Left lung (tissue), 10 donors: ENCODE data around the gene PIM3. TPM values are rescaled to one million over a fixed set of nuclear protein-coding genes. Genes with fewer than 3 reads are reported as not detected.

Source experiments
- ATAC-seq: fragments of 200-7000 bp; cut with Tn5 transposase; one replicate; pipeline ENCODE4 v1.9.1; 2020; ENCODE audit warnings: moderate library complexity
- DNase-seq, 4 donors: peaks; one replicate each; pipeline ENCODE4 v3.0.0-alpha.2; 2013 to 2020
- H3K27ac ChIP-seq, 2 donors: fragments of 200-600 bp; sonication (generic) in 1 of 2; one replicate each; pipeline versions ENCODE4 v1.5.0 to v1.8.0; 2020 to 2021
- H3K27me3 ChIP-seq, 2 donors: fragments of 200-600 bp; sonication (generic) in 1 of 2; one replicate each; pipeline versions ENCODE4 v1.5.0 to v1.8.0; 2020 to 2021
- H3K36me3 ChIP-seq, 2 donors: fragments of 200-600 bp; sonication (generic) in 1 of 2; one replicate each; pipeline versions ENCODE4 v1.5.0 to v1.8.0; 2020 to 2021
- H3K4me1 ChIP-seq, 2 donors: fragments of 200-600 bp; one replicate each; pipeline ENCODE4 v1.8.0; 2021
- H3K4me3 ChIP-seq, 2 donors: fragments of 200-600 bp; sonication (generic) in 1 of 2; one replicate each; pipeline versions ENCODE4 v1.5.0 to v1.8.0; 2020 to 2021; ENCODE audit warnings: mild to moderate bottlenecking in 1 of 2
- H3K9me3 ChIP-seq, 2 donors: fragments of 200-600 bp; sonication (generic) in 1 of 2; one replicate each; pipeline versions ENCODE4 v1.5.0 to v1.8.0; 2020 to 2021
- CTCF ChIP-seq, 2 donors: fragments of 200-600 bp; sonication (generic) in 1 of 2; IDR thresholded peaks; one replicate each; pipeline versions ENCODE4 v1.5.0 to v1.8.0; 2021; ENCODE audit warnings: antibody characterized with exemption in 2 of 2
- intact Hi-C, 2 donors: fragments of 100-400 bp; cut with DNase I; formaldehyde crosslinking; loops; one replicate each; pipeline versions ENCODE4 v1.11.2 to v1.14.2; 2022
- polyA plus RNA-seq, 6 donors: library from polyadenylated mRNA; unstranded; fragments of 120-200 nt; gene quantifications; one replicate each; pipeline ENCODE4 v1.2.1, GENCODE V29; 2013; ENCODE audit not compliant: insufficient read length in 6 of 6
- total RNA-seq, 2 donors: library from RNA; stranded (reverse); fragmentation: NEBNext Ultra II Directional; extraction: Animal tissue kit (Norgen Biotek cat#: 25700); gene quantifications; one replicate each; pipeline ENCODE4 v1.2.1, GENCODE V29; 2021
- donor health status: DM: no; HTN: yes; CAD: no.
- donor health status: DM: no; HTN: no; CAD: no.

PIM3 gene
- total and polyA plus RNA-seq, 8 donors = 21.3 to 129 (median 32.1) TPM

GRCh38 chr22:50000587-50001387, 40.2 kb downstream of the PIM3 start:
- H3K36me3 ChIP-seq = no peaks in the 10 kb centered on the region
- peaks cover 0 to 14% of the 10 kb centered on the region in 2 donors for H3K4me1 ChIP-seq
- intact Hi-C loops = no loop called here

GRCh38 chr22:50001388-50002231, 41.0 kb downstream of the PIM3 start:
- TF ChIP-seq CTCF (IDR thresholded peaks at IDR 0.05) = no peak
- Histone ChIP-seq H3K27me3 (peaks cover 6 to 11% of the 10 kb centered on the region in 2 donors), H3K36me3 (no peaks in the 10 kb centered on the region), H3K4me1 (peaks cover 0 to 14% of the 10 kb centered on the region in 2 donors), H3K9me3 (no peaks in the 10 kb centered on the region), H3K27ac (no peak overlapping the region), H3K4me3 (no peak overlapping the region)
- ATAC-seq (no peak), DNase-seq (peak in 1 of 4 donors; percentile 70)
- intact Hi-C loops = no loop called here

More at GRCh38 chr22:50000587-50001387, 40.2 kb downstream of the PIM3 start:
- H3K9me3 ChIP-seq = no peaks in the 10 kb centered on the region
- ATAC-seq (no peak), DNase-seq (peak in 1 of 4 donors; percentile 69)
- no peak overlapping the region for H3K27ac ChIP-seq
- H3K4me3 ChIP-seq = no peak overlapping the region
- TF ChIP-seq CTCF (IDR thresholded peaks at IDR 0.05) = no peak
- H3K27me3 ChIP-seq = peaks cover 6 to 11% of the 10 kb centered on the region in 2 donors

GRCh38 chr22:50002791-50003190, 42.2 kb downstream of the PIM3 start:
- intact Hi-C loops = no loop called here
- no peak for TF ChIP-seq CTCF (IDR thresholded peaks at IDR 0.05)

GRCh38 chr22:50004918-50005317, 44.3 kb downstream of the PIM3 start:
- no peak overlapping the region for H3K4me3 ChIP-seq
- ATAC-seq = no peak
- no peaks in the 10 kb centered on the region for H3K36me3 ChIP-seq
- H3K4me1 ChIP-seq = peaks cover 0 to 2% of the 10 kb centered on the region in 2 donors
- no peak for TF ChIP-seq CTCF (IDR thresholded peaks at IDR 0.05)
- H3K9me3 ChIP-seq = no peaks in the 10 kb centered on the region
- no peak overlapping the region for H3K27ac ChIP-seq
- intact Hi-C loops = no loop called here
- DNase-seq = no peak
- H3K27me3 ChIP-seq = peaks cover 4 to 17% of the 10 kb centered on the region in 2 donors

More at GRCh38 chr22:50002791-50003190, 42.2 kb downstream of the PIM3 start:
- ATAC-seq = no peak
- Histone ChIP-seq H3K36me3 (no peaks in the 10 kb centered on the region), H3K4me1 (peaks cover 0 to 14% of the 10 kb centered on the region in 2 donors), H3K27ac (no peak overlapping the region), H3K4me3 (no peak overlapping the region), H3K27me3 (peaks cover 6 to 11% of the 10 kb centered on the region in 2 donors), H3K9me3 (no peaks in the 10 kb centered on the region)
- no peak for DNase-seq

GRCh38 chr22:50007057-50007511, 46.5 kb downstream of the PIM3 start:
- Histone ChIP-seq H3K4me3 (no peak overlapping the region), H3K27ac (no peak overlapping the region), H3K4me1 (peaks cover 0 to 7% of the 10 kb centered on the region in 2 donors), H3K36me3 (no peaks in the 10 kb centered on the region), H3K9me3 (no peaks in the 10 kb centered on the region), H3K27me3 (peaks cover 19 to 31% of the 10 kb centered on the region in 2 donors)
- ATAC-seq = no peak
- no peak for TF ChIP-seq CTCF (IDR thresholded peaks at IDR 0.05)
- intact Hi-C loops = no loop called here
- no peak for DNase-seq
